PC-9 (cell line): ENCODE measurements around the gene KIF15. TPM values are rescaled to one million over a fixed set of nuclear protein-coding genes. Genes with fewer than 3 reads are reported as not detected.

Source experiments
- BruUV-seq: library from RNA; stranded (reverse); fragments of 400-500 nt; replicated peaks from 2 replicates; lab custom pipeline; 2021; lab: Mats Ljungman, UMichigan
- CTCF ChIA-PET: fragments of 300-600 bp; sonication (Branson Sonifier 250); formaldehyde crosslinking; loops from one replicate; lab custom pipeline; 2022; ENCODE audit warnings: antibody characterized with exemption; lab: Charles Lee
- POLR2A ChIA-PET: fragments of 300-600 bp; sonication (Branson Sonifier 250); formaldehyde crosslinking; loops from one replicate; lab custom pipeline; 2022; ENCODE audit warnings: antibody characterized with exemption; ENCODE audit not compliant: unreplicated experiment; lab: Charles Lee
- DNase-seq, 2 experiments: peaks; one replicate each; pipeline versions ENCODE4 v3.0.0 to v3.0.0-alpha.2; 2015 to 2022; ENCODE audit warnings: mixed read lengths in 1 of 2
- H2AFZ ChIP-seq: fragments of 200-600 bp; sonication (generic); 2 replicates; pipeline ENCODE4 v1.8.1; 2017; ENCODE audit warnings: antibody characterized with exemption
- H3F3A ChIP-seq: fragments of 200-600 bp; sonication (generic); 2 replicates; pipeline ENCODE4 v1.8.1; 2017; ENCODE audit warnings: antibody characterized with exemption, mild to moderate bottlenecking, low read depth; ENCODE audit not compliant: insufficient read depth
- H3K27ac ChIP-seq: fragments of 200-600 bp; sonication (generic); 2 replicates; pipeline ENCODE4 v1.6.1; 2016; ENCODE audit warnings: mixed run types
- H3K27me3 ChIP-seq: fragments of 200-600 bp; sonication (generic); 2 replicates; pipeline ENCODE4 v1.6.1; 2016; ENCODE audit warnings: low read depth, mixed run types; ENCODE audit not compliant: insufficient read depth
- H3K36me3 ChIP-seq: fragments of 200-600 bp; sonication (generic); 2 replicates; pipeline ENCODE4 v1.6.1; 2016; ENCODE audit warnings: low read depth, mixed run types
- H3K4me1 ChIP-seq: fragments of 200-600 bp; sonication (generic); replicated peaks from 2 replicates; pipeline ENCODE4 v1.6.1; 2016; ENCODE audit warnings: mixed run types; ENCODE audit not compliant: insufficient read depth
- H3K4me2 ChIP-seq: fragments of 200-600 bp; sonication (generic); 2 replicates; pipeline ENCODE4 v1.6.1; 2017; ENCODE audit warnings: mixed run types
- H3K4me3 ChIP-seq: fragments of 200-600 bp; sonication (generic); 2 replicates; pipeline ENCODE4 v1.6.1; 2016; ENCODE audit warnings: mixed run types
- H3K79me2 ChIP-seq: fragments of 200-600 bp; sonication (generic); 2 replicates; pipeline ENCODE4 v1.6.1; 2017; ENCODE audit warnings: low read depth, mixed run types
- H3K9me2 ChIP-seq: fragments of 200-600 bp; sonication (generic); 2 replicates; pipeline ENCODE4 v1.8.1; 2017; ENCODE audit warnings: mild to moderate bottlenecking; ENCODE audit not compliant: insufficient read depth
- H3K9me3 ChIP-seq: fragments of 200-600 bp; sonication (generic); 2 replicates; pipeline ENCODE4 v1.8.1; 2016; ENCODE audit warnings: low read depth; ENCODE audit not compliant: insufficient read depth
- H4K20me1 ChIP-seq: fragments of 200-600 bp; sonication (generic); 2 replicates; pipeline ENCODE4 v1.8.1; 2017; ENCODE audit not compliant: insufficient read depth
- EZH2 ChIP-seq: fragments of 200-600 bp; sonication (generic); IDR thresholded peaks from 2 replicates; pipeline ENCODE4 v1.8.0; 2017; ENCODE audit warnings: antibody characterized with exemption, low read depth
- intact Hi-C: fragments of 100-400 bp; cut with micrococcal nuclease; formaldehyde crosslinking; loops from one replicate; pipeline ENCODE4 v1.10.0; 2022; ENCODE audit not compliant: unreplicated experiment
- total RNA-seq: library from RNA; stranded (reverse); gene quantifications from 2 replicates; pipeline ENCODE4 v1.2.3, GENCODE V29; 2021
- TF ChIP-seq, protein P1 (sequence below): fragments of 200-600 bp; sonication (generic); conservative IDR thresholded peaks from 2 replicates; pipeline ENCODE4 v1.6.1; 2017; ENCODE audit warnings: mixed run types, antibody characterized with exemption, mild to moderate bottlenecking, moderate library complexity

KIF15 gene
- total RNA-seq, 1 experiment from 2014 or later, result 25.8 TPM

DNA sequence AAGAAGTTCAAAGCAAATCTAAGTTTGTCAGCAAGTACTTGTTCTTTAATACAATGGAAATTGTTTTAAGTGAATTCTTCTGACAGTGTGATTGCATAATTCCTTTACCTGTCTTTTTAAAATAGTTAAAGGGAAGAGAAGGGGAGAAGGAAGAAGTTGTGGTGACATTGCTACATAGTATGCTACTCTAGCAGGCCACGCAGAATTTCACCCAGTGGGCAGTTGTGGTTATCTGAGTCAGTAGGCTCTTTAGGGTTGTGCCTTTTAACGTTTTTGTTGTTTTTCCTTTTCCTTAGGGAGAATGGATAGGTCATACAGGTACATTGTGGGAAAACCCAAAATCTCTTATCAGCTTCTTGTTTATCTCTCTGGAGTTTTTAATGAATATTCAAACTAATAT is 40.4 kb downstream of the KIF15 start:
- intact Hi-C loops, result no loop called here
- no TSS peak for BruUV-seq

DNA sequence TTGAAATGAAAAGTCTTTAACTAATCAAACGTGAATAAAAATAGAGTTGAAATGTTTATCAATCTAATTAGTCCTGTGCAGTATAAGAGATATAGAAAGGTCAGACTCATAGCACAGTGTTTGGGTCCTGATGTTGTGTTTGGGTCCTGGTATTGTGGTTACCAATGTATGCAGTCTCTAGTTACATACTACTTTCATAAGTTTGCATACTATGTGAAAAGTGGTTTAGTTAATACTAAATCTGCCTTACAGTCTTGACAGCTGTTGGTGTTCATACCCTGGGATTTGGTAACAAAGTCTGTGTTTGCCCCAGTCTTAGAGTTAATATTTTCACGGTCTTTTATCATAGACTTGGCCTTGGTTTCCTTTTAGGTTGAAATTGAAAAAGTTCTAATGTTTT is 41.7 kb downstream of the KIF15 start:
- no peak overlapping the region for H3K4me3 ChIP-seq
- no peaks in the 10 kb centered on the region for H3K9me2 ChIP-seq
- DNase-seq, result no peak
- no peaks in the 10 kb centered on the region for H3K9me3 ChIP-seq
- POLR2A ChIA-PET, result no interaction called here
- H3K79me2 ChIP-seq, result no peaks in the 10 kb centered on the region
- no peaks in the 10 kb centered on the region for H3K4me1 ChIP-seq
- no peaks in the 10 kb centered on the region for H3K27me3 ChIP-seq
- TF ChIP-seq, protein P1, sequence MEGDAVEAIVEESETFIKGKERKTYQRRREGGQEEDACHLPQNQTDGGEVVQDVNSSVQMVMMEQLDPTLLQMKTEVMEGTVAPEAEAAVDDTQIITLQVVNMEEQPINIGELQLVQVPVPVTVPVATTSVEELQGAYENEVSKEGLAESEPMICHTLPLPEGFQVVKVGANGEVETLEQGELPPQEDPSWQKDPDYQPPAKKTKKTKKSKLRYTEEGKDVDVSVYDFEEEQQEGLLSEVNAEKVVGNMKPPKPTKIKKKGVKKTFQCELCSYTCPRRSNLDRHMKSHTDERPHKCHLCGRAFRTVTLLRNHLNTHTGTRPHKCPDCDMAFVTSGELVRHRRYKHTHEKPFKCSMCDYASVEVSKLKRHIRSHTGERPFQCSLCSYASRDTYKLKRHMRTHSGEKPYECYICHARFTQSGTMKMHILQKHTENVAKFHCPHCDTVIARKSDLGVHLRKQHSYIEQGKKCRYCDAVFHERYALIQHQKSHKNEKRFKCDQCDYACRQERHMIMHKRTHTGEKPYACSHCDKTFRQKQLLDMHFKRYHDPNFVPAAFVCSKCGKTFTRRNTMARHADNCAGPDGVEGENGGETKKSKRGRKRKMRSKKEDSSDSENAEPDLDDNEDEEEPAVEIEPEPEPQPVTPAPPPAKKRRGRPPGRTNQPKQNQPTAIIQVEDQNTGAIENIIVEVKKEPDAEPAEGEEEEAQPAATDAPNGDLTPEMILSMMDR, result no peak
- TF ChIP-seq EZH2, result no peak
- intact Hi-C loops, result no loop called here
- CTCF ChIA-PET, result no interaction called here
- H3K4me2 ChIP-seq, result no peak overlapping the region
- no peaks in the 10 kb centered on the region for H4K20me1 ChIP-seq
- BruUV-seq, result no TSS peak
- no peaks in the 10 kb centered on the region for H3F3A ChIP-seq
- no peaks in the 10 kb centered on the region for H3K36me3 ChIP-seq
- H2AFZ ChIP-seq, result no peak overlapping the region
- no peak overlapping the region for H3K27ac ChIP-seq

More for the DNA sequence above, 40.4 kb downstream of the KIF15 start:
- no peaks in the 10 kb centered on the region for H3K36me3 ChIP-seq
- TF ChIP-seq, protein P1, result no peak
- no peak for TF ChIP-seq EZH2
- no peak overlapping the region for H3K4me2 ChIP-seq
- no peak overlapping the region for H3K27ac ChIP-seq
- ChIA-PET CTCF (no interaction called here), POLR2A (no interaction called here)
- H3K79me2 ChIP-seq, result no peaks in the 10 kb centered on the region
- H3K27me3 ChIP-seq, result no peaks in the 10 kb centered on the region
- no peaks in the 10 kb centered on the region for H3K9me3 ChIP-seq
- H3K9me2 ChIP-seq, result no peaks in the 10 kb centered on the region
- no peak overlapping the region for H2AFZ ChIP-seq
- no peaks in the 10 kb centered on the region for H3F3A ChIP-seq
- H3K4me3 ChIP-seq, result no peak overlapping the region
- DNase-seq, result no peak
- H3K4me1 ChIP-seq, result no peaks in the 10 kb centered on the region
- no peaks in the 10 kb centered on the region for H4K20me1 ChIP-seq

DNA sequence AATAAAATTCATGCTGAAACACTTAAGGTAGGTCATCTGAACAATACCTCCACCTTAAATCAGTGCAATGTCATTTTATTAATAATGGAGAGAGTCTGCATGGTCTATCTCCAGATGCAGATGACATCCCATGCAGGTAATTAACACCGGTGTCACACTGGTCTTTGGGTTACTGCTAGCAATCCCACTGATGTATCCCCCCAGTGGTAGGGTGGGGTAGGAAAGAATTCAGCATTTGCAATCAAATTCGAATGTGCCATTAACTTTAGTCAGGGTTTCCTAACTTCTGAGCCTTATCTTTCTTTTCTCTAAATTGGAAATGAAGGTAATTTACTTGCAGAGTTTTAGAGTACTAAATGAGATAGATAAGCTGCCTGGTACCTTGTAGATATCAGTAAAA is 44.4 kb downstream of the KIF15 start:
- no peak for DNase-seq
- ChIA-PET POLR2A (no interaction called here), CTCF (no interaction called here)
- no peaks in the 10 kb centered on the region for H3K27me3 ChIP-seq
- H3K9me2 ChIP-seq, result no peaks in the 10 kb centered on the region
- no peaks in the 10 kb centered on the region for H3F3A ChIP-seq
- no peak overlapping the region for H2AFZ ChIP-seq
- H3K36me3 ChIP-seq, result no peaks in the 10 kb centered on the region
- intact Hi-C loops, result no loop called here
- H3K9me3 ChIP-seq, result no peaks in the 10 kb centered on the region
- H3K79me2 ChIP-seq, result no peaks in the 10 kb centered on the region
- no peak overlapping the region for H3K4me3 ChIP-seq
- H4K20me1 ChIP-seq, result no peaks in the 10 kb centered on the region
- no TSS peak for BruUV-seq
- H3K27ac ChIP-seq, result no peak overlapping the region
- H3K4me1 ChIP-seq, result no peaks in the 10 kb centered on the region
- TF ChIP-seq, protein P1, result no peak
- TF ChIP-seq EZH2, result no peak
- no peak overlapping the region for H3K4me2 ChIP-seq
